ENCODE measurements around the gene DDX49. TPM values are rescaled to one million over a fixed set of nuclear protein-coding genes. Genes with fewer than 3 reads are reported as not detected.
A peak's percentile ranks its signal among the peaks of the same experiment; 100 is the strongest.
"Not testable (repeated sequence)": the region's sequence is repeated elsewhere in the genome, so short reads cannot be mapped to it uniquely, and the experiment has no call there.

DDX49 gene
- polyA plus RNA-seq, 3 donors, result 24.0 to 40.3 (median 27.5) TPM

- Mint-ChIP-seq H3K4me1 (no peaks in the 10 kb centered on the region), H3K27ac (peak overlapping the region in 1 of 7 donors; percentile 1), H3K27me3 (ENCODE audit: low read depth in 3 of 3) (peaks cover 3 to 7% (median 3%) of the 10 kb centered on the region in 3 donors), H3K4me3 (no peak overlapping the region), H3K36me3 (peaks cover 2 to 4% of the 10 kb centered on the region in 2 donors), H3K9me3 (peaks cover 0 to 9% (median 1%) of the 10 kb centered on the region in 7 donors)
- H3K9me3 ChIP-seq (replicated peaks in 1 of 2; ENCODE audit: control insufficient read depth in 1 of 2, insufficient read depth in 1 of 2, low read length in 2 of 2), result no peaks in the 10 kb centered on the region
- no peak for TF ChIP-seq CTCF (IDR thresholded peaks at IDR 0.05)
- no peak overlapping the region for H3K9ac ChIP-seq (ENCODE audit: insufficient read depth, low read length, poor library complexity, severe bottlenecking)
- intact Hi-C loops (cut with micrococcal nuclease), result no loop called here
- H4K20me1 ChIP-seq (ENCODE audit: insufficient read depth, low read length), result no peaks in the 10 kb centered on the region
- 83% methylated on average over 4 of the region's 7 CpGs for WGBS (ENCODE audit: insufficient coverage)
- no peak overlapping the region for H3K27ac ChIP-seq (ENCODE audit: low read depth in 1 of 2, low read length in 2 of 2)
- no peaks in the 10 kb centered on the region for H3K4me1 ChIP-seq (ENCODE audit: control insufficient read depth in 1 of 2, insufficient read depth in 2 of 2, low read length in 2 of 2)
- H2AFZ ChIP-seq (ENCODE audit: insufficient read depth, low read depth, low read length, poor library complexity, severe bottlenecking), result no peak overlapping the region
- no peaks in the 10 kb centered on the region for H3K79me2 ChIP-seq (ENCODE audit: insufficient read depth, low read length)
- H3K4me3 ChIP-seq (replicated peaks in 1 of 3; ENCODE audit: low read depth in 2 of 3, low read length in 3 of 3), result no peak overlapping the region
- no peak overlapping the region for H3K4me2 ChIP-seq (replicated peaks; ENCODE audit: extremely low read depth, low read length, poor library complexity, severe bottlenecking)
- no peaks in the 10 kb centered on the region for H3K27me3 ChIP-seq (ENCODE audit: control insufficient read depth in 2 of 2, insufficient read depth in 2 of 2, low read length in 2 of 2)
- DNase-seq, result no peak
- H3K36me3 ChIP-seq (replicated peaks in 1 of 2; ENCODE audit: control insufficient read depth in 1 of 2, insufficient read depth in 2 of 2, low read length in 2 of 2), result peaks cover 0 to 2% of the 10 kb centered on the region in 2 donors
These were observed 32.3 kb downstream of the DDX49 start for GRCh38 chr19:18951721-18952281.

- H3K36me3 Mint-ChIP-seq; H3K27ac ChIP-seq (ENCODE audit: low read depth in 1 of 2, low read length in 2 of 2); H3K4me1 Mint-ChIP-seq; H3K4me3 ChIP-seq (replicated peaks in 1 of 3; ENCODE audit: low read depth in 2 of 3, low read length in 3 of 3); intact Hi-C loops (cut with micrococcal nuclease); DNase-seq; H3K27me3 Mint-ChIP-seq (ENCODE audit: low read depth in 3 of 3); H3K4me3 Mint-ChIP-seq; H3K9ac ChIP-seq (ENCODE audit: insufficient read depth, low read length, poor library complexity, severe bottlenecking); H2AFZ ChIP-seq (ENCODE audit: insufficient read depth, low read depth, low read length, poor library complexity, severe bottlenecking); H3K9me3 Mint-ChIP-seq; H3K9me3 ChIP-seq (replicated peaks in 1 of 2; ENCODE audit: control insufficient read depth in 1 of 2, insufficient read depth in 1 of 2, low read length in 2 of 2); H3K79me2 ChIP-seq (ENCODE audit: insufficient read depth, low read length); H3K4me1 ChIP-seq (ENCODE audit: control insufficient read depth in 1 of 2, insufficient read depth in 2 of 2, low read length in 2 of 2); H3K36me3 ChIP-seq (replicated peaks in 1 of 2; ENCODE audit: control insufficient read depth in 1 of 2, insufficient read depth in 2 of 2, low read length in 2 of 2); H4K20me1 ChIP-seq (ENCODE audit: insufficient read depth, low read length); H3K4me2 ChIP-seq (replicated peaks; ENCODE audit: extremely low read depth, low read length, poor library complexity, severe bottlenecking); H3K27me3 ChIP-seq (ENCODE audit: control insufficient read depth in 2 of 2, insufficient read depth in 2 of 2, low read length in 2 of 2); H3K27ac Mint-ChIP-seq: not testable (repeated sequence)
- 83% methylated on average over 6 of the region's 17 CpGs for WGBS (ENCODE audit: insufficient coverage)
These were observed 33.0 kb downstream of the DDX49 start for GRCh38 chr19:18952364-18953003.
